ENCODE data around the gene MIA3. TPM values are rescaled to one million over a fixed set of nuclear protein-coding genes. Genes with fewer than 3 reads are reported as not detected.
A peak's percentile ranks its signal among the peaks of the same experiment; 100 is the strongest.

The MIA3 gene
- total and polyA plus RNA-seq, 9 of the 15 experiments (the other 6 are each of a cell fraction or from before 2014, with no cell fraction given), result 21.6 to 89.4 (median 40.8) TPM

GRCh38 chr1:222711319-222712252 is 93.7 kb downstream of the MIA3 start (continued):
- TF ChIP-seq ARID4B (CRISPR knock-in tag; IDR thresholded peaks at IDR 0.05), result no peak
- TF ChIP-seq MAX (CRISPR knock-in tag; IDR thresholded peaks at IDR 0.05), result peak; percentile 20
- TF ChIP-seq ARHGAP35 (IDR thresholded peaks at IDR 0.05; ENCODE audit: partially characterized antibody), result no peak
- no peak for TF ChIP-seq ZNF354B (CRISPR knock-in tag; IDR thresholded peaks at IDR 0.05)
- peak; percentile 47; the same call in 1 of the 2 replicates for TF ChIP-seq EP300 (IDR thresholded peaks at IDR 0.05; ENCODE audit: low read length)
- 0 out of 2 replicates have a peak, but pooled peaks have one; percentile 25 for TF ChIP-seq LARP7 (IDR thresholded peaks at IDR 0.05)
- TF ChIP-seq CREB5 (CRISPR knock-in tag; IDR thresholded peaks at IDR 0.05), result no peak
- peak; percentile 79; the same call in 1 of the 2 replicates for TF ChIP-seq SOX6 (IDR thresholded peaks at IDR 0.05)
- peak; percentile 51 for TF ChIP-seq CHD1 (IDR thresholded peaks at IDR 0.05; ENCODE audit: low read length)
- TF ChIP-seq BMI1 (IDR thresholded peaks at IDR 0.05; ENCODE audit: low read length), result no peak
- TF ChIP-seq TCF3 (CRISPR knock-in tag; IDR thresholded peaks at IDR 0.05), result peak; percentile 91
- TF ChIP-seq ZBED1 (IDR thresholded peaks at IDR 0.05), result peak; percentile 93
- peak; percentile 59 to 76; a peak in 3 of 4 replicates for TF ChIP-seq KDM1A (IDR thresholded peaks at IDR 0.05)
- no peak for TF ChIP-seq ZNF592 (IDR thresholded peaks at IDR 0.05)
